Endothelial cell of umbilical vein (primary cell): ENCODE data around the gene FZD8. TPM values are rescaled to one million over a fixed set of nuclear protein-coding genes. Genes with fewer than 3 reads are reported as not detected.

Source experiments
- BruUV-seq: library from RNA; stranded (reverse); fragments of 400-500 nt; replicated peaks from 2 replicates; lab custom pipeline; 2021; lab: Mats Ljungman, UMichigan
- CTCF ChIA-PET: fragments of 300-600, 350-600 bp; sonication (Branson Sonifier 250); formaldehyde crosslinking; loops from one replicate; lab custom pipeline; 2021; ENCODE audit warnings: antibody characterized with exemption, inconsistent platforms; lab: Charles Lee
- POLR2A ChIA-PET: fragments of 300-600, 350-600 bp; sonication (Branson Sonifier 250); formaldehyde crosslinking; loops from one replicate; lab custom pipeline; 2021; ENCODE audit warnings: antibody characterized with exemption, inconsistent platforms; lab: Charles Lee
- DNase-seq: peaks from one replicate; pipeline ENCODE4 v3.0.0-alpha.2; 2011; ENCODE audit warnings: low read depth, low spot score
- FAIRE-seq: peaks from 2 replicates; lab custom pipeline; 2011; peaks lifted over from hg19 to GRCh38; lab: Jason Lieb, UNC
- H2AFZ ChIP-seq: 2 replicates; pipeline ENCODE4 v1.6.0; 2012; ENCODE audit warnings: low read depth, low read length, control low read depth, inconsistent platforms
- H3K27ac ChIP-seq: 2 replicates; pipeline ENCODE4 v1.5.1; 2011; ENCODE audit warnings: low read depth, mild to moderate bottlenecking, control low read depth, low read length, moderate library complexity; ENCODE audit not compliant: insufficient read depth
- H3K27me3 ChIP-seq, 2 experiments: 2 replicates each; pipeline versions ENCODE4 v1.6.0 to v1.6.1; 2011; ENCODE audit warnings: low read length in 2 of 2, mixed read lengths in 1 of 2; ENCODE audit not compliant: control insufficient read depth in 2 of 2, insufficient read depth in 2 of 2
- H3K36me3 ChIP-seq, 2 experiments: 2 replicates in 1 of 2; 3 replicates in 1 of 2; pipeline ENCODE4 v1.5.1; 2011; ENCODE audit warnings: low read length in 2 of 2, mild to moderate bottlenecking in 1 of 2, moderate library complexity in 1 of 2; ENCODE audit not compliant: control insufficient read depth in 2 of 2, insufficient read depth in 2 of 2; ENCODE audit errors: extremely low read depth in 1 of 2
- H3K4me1 ChIP-seq: 3 replicates; pipeline ENCODE4 v1.5.1; 2011; ENCODE audit warnings: mild to moderate bottlenecking, low read length; ENCODE audit not compliant: control insufficient read depth, insufficient read depth; ENCODE audit errors: extremely low read depth
- H3K4me2 ChIP-seq: 2 replicates; pipeline ENCODE4 v1.6.1; 2011; ENCODE audit warnings: low read length, control low read depth, mixed read lengths; ENCODE audit not compliant: insufficient read depth
- H3K4me3 ChIP-seq, 3 experiments: fragments of 200-600 bp in 1 of 3; sonication (generic), shearing (Covaris generic) in 1 of 3; replicated peaks in 1 of 3; 2 replicates each; pipeline ENCODE4 v1.5.1; 2011 to 2016; ENCODE audit warnings: control low read depth in 3 of 3, low read length in 3 of 3, mild to moderate bottlenecking in 2 of 3, inconsistent platforms in 1 of 3, low read depth in 1 of 3, moderate library complexity in 1 of 3; ENCODE audit not compliant: insufficient read depth in 1 of 3
- H3K79me2 ChIP-seq: 2 replicates; pipeline ENCODE4 v1.6.0; 2012; ENCODE audit warnings: low read length, inconsistent platforms; ENCODE audit not compliant: control insufficient read depth, insufficient read depth
- H3K9ac ChIP-seq: replicated peaks from 2 replicates; pipeline ENCODE3; 2011; ENCODE audit warnings: low read length, control low read depth; ENCODE audit not compliant: insufficient read depth; ENCODE audit errors: extremely low read depth
- H3K9me1 ChIP-seq: replicated peaks from 3 replicates; pipeline ENCODE4 v1.6.0; 2011; ENCODE audit warnings: mild to moderate bottlenecking, low read length; ENCODE audit not compliant: control insufficient read depth, insufficient read depth; ENCODE audit errors: extremely low read depth
- H3K9me3 ChIP-seq: replicated peaks from 2 replicates; pipeline ENCODE4 v1.5.1; 2012; ENCODE audit warnings: low read length, inconsistent platforms; ENCODE audit not compliant: control insufficient read depth, insufficient read depth
- H4K20me1 ChIP-seq: replicated peaks from 2 replicates; pipeline ENCODE3; 2011; ENCODE audit warnings: mild to moderate bottlenecking, low read length; ENCODE audit not compliant: control insufficient read depth, insufficient read depth; ENCODE audit errors: extremely low read depth
- CTCF ChIP-seq, 2 donors: IDR thresholded peaks; 1 replicate in 1 of 2; 2 replicates in 1 of 2; pipeline ENCODE4 v1.5.1; 2011; ENCODE audit warnings: low read length in 2 of 2, mild to moderate bottlenecking in 2 of 2, moderate library complexity in 2 of 2, control low read depth in 1 of 2, inconsistent platforms in 1 of 2, low read depth in 1 of 2; ENCODE audit not compliant: insufficient read depth in 1 of 2; ENCODE audit errors: extremely low read depth in 1 of 2
- EZH2 ChIP-seq: IDR thresholded peaks from 2 replicates; pipeline ENCODE4 v1.6.1; 2012; ENCODE audit warnings: borderline replicate concordance, low read depth, mild to moderate bottlenecking, moderate library complexity, low read length, inconsistent platforms; ENCODE audit not compliant: severe bottlenecking
- JUN ChIP-seq: IDR thresholded peaks from 2 replicates; pipeline ENCODE4 v1.6.1; 2011; ENCODE audit warnings: borderline replicate concordance, low read depth; ENCODE audit not compliant: insufficient read length, insufficient read depth
- MAX ChIP-seq: IDR thresholded peaks from 2 replicates; pipeline ENCODE4 v1.6.1; 2011; ENCODE audit not compliant: insufficient read depth, insufficient read length
- POLR2A ChIP-seq: IDR thresholded peaks from 2 replicates; pipeline ENCODE4 v1.6.1; 2012; ENCODE audit warnings: low read depth, mild to moderate bottlenecking, control low read depth, low read length
- POLR2AphosphoS5 ChIP-seq: IDR thresholded peaks from 2 replicates; pipeline ENCODE4 v1.6.1; 2012; ENCODE audit warnings: low read depth, mild to moderate bottlenecking, control low read depth, low read length, moderate library complexity; ENCODE audit not compliant: insufficient read depth
- dilution Hi-C: fragments of 300-500 bp; cut with MboI; formaldehyde crosslinking; loops from one replicate; pipeline ENCODE4 v1.15.0; 2019; ENCODE audit warnings: low sequenced_read_pairs; ENCODE audit not compliant: extremely low pct_ligation_motif_present
- intact Hi-C: fragments of 100-400 bp; cut with micrococcal nuclease; formaldehyde crosslinking; loops from one replicate; pipeline ENCODE4 v1.10.0; 2022
- polyA plus RNA-seq, 4 experiments: library from polyadenylated mRNA; depleted of rRNA in 3 of 4; stranded (reverse) in 3 of 4; unstranded in 1 of 4; fragments of >200 nt; gene quantifications; 2 replicates each; pipeline versions ENCODE4 v1.2.1 to v1.2.3, GENCODE V29; 2011 to 2012; ENCODE audit warnings: missing spikeins in 1 of 4
- total RNA-seq: library from RNA; stranded (reverse); gene quantifications from 2 replicates; pipeline ENCODE4 v1.2.3, GENCODE V29; 2021

Gene FZD8
- total and polyA plus RNA-seq, 2 donors (not counting 3 experiments of a cell fraction or from before 2014, with no cell fraction given), result 6.2 to 11.1 TPM

DNA sequence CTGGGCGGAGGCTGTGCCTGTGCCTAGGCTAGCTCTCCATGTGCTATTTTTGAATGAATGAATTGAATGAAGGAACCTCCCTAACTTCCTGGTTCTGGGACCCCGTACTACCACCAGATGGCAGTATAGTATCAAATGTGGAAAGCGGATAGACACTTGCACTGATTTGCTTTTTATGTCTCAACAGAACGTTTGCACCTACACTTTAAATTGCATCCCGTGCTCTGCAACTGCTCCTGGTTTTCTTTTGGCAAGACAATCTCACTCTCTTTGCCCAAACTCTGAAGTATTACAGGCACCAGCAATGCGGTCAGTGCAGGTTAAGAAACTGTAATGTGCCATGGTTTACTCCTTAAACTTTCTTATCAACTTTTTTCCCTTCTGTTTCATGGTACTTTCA is 6.5 kb downstream of the FZD8 start:
- H4K20me1 ChIP-seq, result no peaks in the 10 kb centered on the region
- H3K4me3 ChIP-seq, result no peak overlapping the region

More for the DNA sequence above, 6.5 kb downstream of the FZD8 start:
- H3K9me3 ChIP-seq, result no peaks in the 10 kb centered on the region
- BruUV-seq, result no TSS peak
- peaks cover 18% of the 10 kb centered on the region for H3K4me1 ChIP-seq
- peaks cover 3% of the 10 kb centered on the region for H3K79me2 ChIP-seq
- FAIRE-seq (peak; percentile 90), DNase-seq (peak; percentile 79)
- H3K9ac ChIP-seq, result no peak overlapping the region
- no peak overlapping the region for H3K27ac ChIP-seq
- dilution Hi-C loops, result no loop called here
- no peaks in the 10 kb centered on the region for H3K36me3 ChIP-seq
- no peaks in the 10 kb centered on the region for H3K9me1 ChIP-seq
- intact Hi-C loops, result loop anchor here (1.0 to 5.0 kb wide), 7 partner anchors 58 to 1246 kb away; no protein-coding TSS in a partner anchor
- TF ChIP-seq POLR2AphosphoS5 (peak; percentile 41), JUN (no peak), MAX (no peak), CTCF (IDR thresholded peaks at IDR 0.05; ENCODE audit: extremely low read depth in 1 of 2, insufficient read depth in 1 of 2, low read depth in 1 of 2, low read length in 2 of 2) (peak; percentile 77 to 85), EZH2 (no peak), POLR2A (no peak)
- ChIA-PET CTCF (interaction anchor here (0.6 to 10.8 kb wide), 40 partner anchors 8 to 1247 kb away, joined by 3 to 316 read pairs (median 4); no protein-coding TSS in a partner anchor), POLR2A (no interaction called here)
- no peak overlapping the region for H2AFZ ChIP-seq
- H3K27me3 ChIP-seq, result peaks cover 2 to 3% of the 10 kb centered on the region in 2 experiments
- H3K4me2 ChIP-seq, result no peak overlapping the region
